A549 (cell line): ENCODE results near the gene MARCHF11. TPM values are rescaled to one million over a fixed set of nuclear protein-coding genes. Genes with fewer than 3 reads are reported as not detected.

Experiments
- ATAC-seq, 2 experiments: fragments of 200-7000 bp in 1 of 2; fragments of >200 bp in 1 of 2; cut with Nextera tagmentation in 1 of 2; cut with Tn5 transposase in 1 of 2; 3 replicates each; pipeline versions ENCODE4 v1.8.0 to v1.9.1; 2018 to 2020; ENCODE audit warnings: mild to moderate bottlenecking in 1 of 2, moderate library complexity in 1 of 2
- CTCF ChIA-PET: fragments of 300-600 bp; sonication (Branson Sonifier 250); formaldehyde crosslinking; extraction: SDS; loops from one replicate; lab custom pipeline; 2021; ENCODE audit warnings: antibody characterized with exemption, inconsistent platforms; lab: Yijun Ruan, JAX
- POLR2A ChIA-PET: fragments of 350-600 bp; formaldehyde crosslinking; extraction: SDS; loops from one replicate; lab custom pipeline; 2021; ENCODE audit warnings: antibody characterized with exemption, inconsistent platforms; lab: Yijun Ruan, JAX
- DNase-seq, 2 experiments: peaks; one replicate each; pipeline versions ENCODE4 v3.0.0 to v3.0.0-alpha.2; 2011 to 2016; ENCODE audit warnings: low read depth in 1 of 2, low spot score in 1 of 2
- FAIRE-seq: peaks from 2 replicates; lab custom pipeline; 2011; peaks lifted over from hg19 to GRCh38; lab: Jason Lieb, UNC
- H3K27ac ChIP-seq, 2 experiments: fragments of >200 bp; sonication (Bioruptor Twin); formaldehyde crosslinking; 3 replicates each; pipeline ENCODE4 v1.5.1; 2016 to 2017
- H3K4me1 ChIP-seq: fragments of >200 bp; sonication (Bioruptor Twin); formaldehyde crosslinking; 3 replicates; pipeline ENCODE4 v1.6.1; 2016
- H3K4me2 ChIP-seq: fragments of >200 bp; sonication (Bioruptor Twin); formaldehyde crosslinking; 3 replicates; pipeline ENCODE4 v1.6.1; 2016
- H3K4me3 ChIP-seq: fragments of >200 bp; sonication (Bioruptor Twin); formaldehyde crosslinking; 3 replicates; pipeline ENCODE4 v1.5.1; 2016
- H3K9me3 ChIP-seq: fragments of >200 bp; sonication (Bioruptor Twin); formaldehyde crosslinking; 3 replicates; pipeline ENCODE4 v1.6.1; 2016
- CBX2 ChIP-seq: fragments of 200-600 bp; sonication (generic); IDR thresholded peaks from 2 replicates; pipeline ENCODE4 v1.6.1; 2016; ENCODE audit warnings: low read depth, mild to moderate bottlenecking, borderline replicate concordance
- CEBPB ChIP-seq, 2 experiments: fragments of >200 bp in 1 of 2; sonication (Bioruptor Twin) in 1 of 2; formaldehyde crosslinking in 1 of 2; IDR thresholded peaks; 2 replicates each; pipeline ENCODE4 v1.6.1; 2012 to 2016
- EP300 ChIP-seq, 2 experiments: fragments of >200 bp; sonication (Bioruptor Twin); formaldehyde crosslinking; IDR thresholded peaks; 2 replicates in 1 of 2; 3 replicates in 1 of 2; pipeline ENCODE4 v1.6.1; 2016 to 2017
- FOXS1 ChIP-seq: fragments of 250-450 bp; sonication (Bioruptor Pico); IDR thresholded peaks from 2 replicates; pipeline ENCODE4 v1.5.0; 2020; ENCODE audit warnings: mild to moderate bottlenecking, moderate library complexity
- GATA3 ChIP-seq: IDR thresholded peaks from 2 replicates; pipeline ENCODE4 v1.6.1; 2012; ENCODE audit warnings: borderline replicate concordance
- HEYL ChIP-seq: fragments of 250-450 bp; sonication (Bioruptor Pico); IDR thresholded peaks from 2 replicates; pipeline ENCODE4 v1.8.0; 2021; ENCODE audit warnings: mild to moderate bottlenecking, moderate library complexity
- HOXB13 ChIP-seq: fragments of 250-450 bp; sonication (Bioruptor Pico); IDR thresholded peaks from 2 replicates; pipeline ENCODE4 v1.5.0; 2020; ENCODE audit warnings: low read depth, mild to moderate bottlenecking, moderate library complexity
- HOXB5 ChIP-seq: fragments of 250-450 bp; sonication (Bioruptor Pico); IDR thresholded peaks from 2 replicates; pipeline ENCODE4 v1.5.0; 2020; ENCODE audit warnings: mild to moderate bottlenecking, moderate library complexity
- KDM5A ChIP-seq: fragments of 200-600 bp; sonication (generic); IDR thresholded peaks from 2 replicates; pipeline ENCODE4 v1.6.1; 2016; ENCODE audit warnings: antibody characterized with exemption, mild to moderate bottlenecking
- MAFK ChIP-seq: fragments of 450-650 bp; IDR thresholded peaks from 2 replicates; pipeline ENCODE4 v1.6.1; 2014; ENCODE audit not compliant: partially characterized antibody
- MAZ ChIP-seq: fragments of 150-350 bp; IDR thresholded peaks from 2 replicates; pipeline ENCODE4 v1.6.1; 2014; ENCODE audit warnings: antibody characterized with exemption, low read depth, low read length, borderline replicate concordance
- MYC ChIP-seq: IDR thresholded peaks from 2 replicates; pipeline ENCODE4 v1.6.1; 2012; ENCODE audit warnings: mild to moderate bottlenecking, inconsistent platforms, low read length, improper control_type of control experiment, borderline replicate concordance
- NFE2L2 ChIP-seq: fragments of 150-350 bp; conservative IDR thresholded peaks from 2 replicates; pipeline ENCODE4 v1.6.1; 2014; ENCODE audit warnings: low read length
- POLR2AphosphoS2 ChIP-seq: conservative IDR thresholded peaks from 2 replicates; pipeline ENCODE4 v1.6.1; 2012; ENCODE audit warnings: low read length, improper control_type of control experiment, inconsistent platforms
- RCOR1 ChIP-seq: fragments of 150-350 bp; IDR thresholded peaks from 2 replicates; pipeline ENCODE4 v1.6.1; 2014; ENCODE audit warnings: antibody characterized with exemption, low read length, low read depth
- SMC3 ChIP-seq: fragments of >200 bp; sonication (Bioruptor Twin); formaldehyde crosslinking; IDR thresholded peaks from 3 replicates; pipeline ENCODE4 v1.6.1; 2018; ENCODE audit warnings: inconsistent platforms
- SREBF2 ChIP-seq: fragments of 450-650 bp; IDR thresholded peaks from 2 replicates; pipeline ENCODE4 v1.6.1; 2014; ENCODE audit warnings: mild to moderate bottlenecking, moderate library complexity
- TFCP2L1 ChIP-seq: fragments of 250-450 bp; sonication (Bioruptor Pico); IDR thresholded peaks from 2 replicates; pipeline ENCODE4 v1.5.0; 2021; ENCODE audit warnings: mild to moderate bottlenecking
- ZC3H11A ChIP-seq: fragments of 450-650 bp; IDR thresholded peaks from 2 replicates; pipeline ENCODE4 v1.6.1; 2014; ENCODE audit warnings: antibody characterized with exemption, mild to moderate bottlenecking
- ZFP36 ChIP-seq: fragments of 450-650 bp; IDR thresholded peaks from 2 replicates; pipeline ENCODE4 v1.6.1; 2014; ENCODE audit warnings: borderline replicate concordance; ENCODE audit not compliant: partially characterized antibody
- WGBS: methylation state at CpG from one replicate; pipeline ENCODE4 v1.1.6; 2017; ENCODE audit errors: missing lambda C conversion rate; 5-methylcytosine and 5-hydroxymethylcytosine counted together
- polyA plus RNA-seq, 4 experiments: library from polyadenylated mRNA; depleted of rRNA in 3 of 4; stranded (reverse); fragments of >200 nt; fragmentation: RNase III in 1 of 4; extraction: RNeasy Plus Mini Kit Qiagen cat#74134 plus additional on column Dnase treatment in 1 of 4; gene quantifications; 2 replicates in 3 of 4; 3 replicates in 1 of 4; pipeline ENCODE4 v1.2.3, GENCODE V29; 2011 to 2017
- TF ChIP-seq, protein P1 (sequence below): IDR thresholded peaks from 2 replicates; pipeline ENCODE4 v1.6.1; 2012; ENCODE audit warnings: low read depth, borderline replicate concordance
- TF ChIP-seq, protein P2 (sequence below): fragments of 250-450 bp; sonication (Bioruptor Pico); IDR thresholded peaks from 2 replicates; pipeline ENCODE4 v1.5.0; 2021; ENCODE audit warnings: mild to moderate bottlenecking, moderate library complexity, borderline replicate concordance
- TF ChIP-seq, protein P3 (sequence below): IDR thresholded peaks from 2 replicates; pipeline ENCODE4 v1.6.1; 2012
- TF ChIP-seq, protein P4 (sequence below): IDR thresholded peaks from 2 replicates; pipeline ENCODE4 v1.6.1; 2012

The MARCHF11 gene
- polyA plus RNA-seq, 2 of the 4 experiments (the other 2 are of a cell fraction), result not detected

- no peak overlapping the region for H3K4me3 ChIP-seq
- TF ChIP-seq, protein P1, sequence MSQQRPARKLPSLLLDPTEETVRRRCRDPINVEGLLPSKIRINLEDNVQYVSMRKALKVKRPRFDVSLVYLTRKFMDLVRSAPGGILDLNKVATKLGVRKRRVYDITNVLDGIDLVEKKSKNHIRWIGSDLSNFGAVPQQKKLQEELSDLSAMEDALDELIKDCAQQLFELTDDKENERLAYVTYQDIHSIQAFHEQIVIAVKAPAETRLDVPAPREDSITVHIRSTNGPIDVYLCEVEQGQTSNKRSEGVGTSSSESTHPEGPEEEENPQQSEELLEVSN, result no peak
- no peak for TF ChIP-seq MAZ
- no peak for TF ChIP-seq CEBPB (IDR thresholded peaks at IDR 0.05)
- no peak for TF ChIP-seq ZC3H11A
- TF ChIP-seq CBX2, result no peak
- TF ChIP-seq, protein P2, sequence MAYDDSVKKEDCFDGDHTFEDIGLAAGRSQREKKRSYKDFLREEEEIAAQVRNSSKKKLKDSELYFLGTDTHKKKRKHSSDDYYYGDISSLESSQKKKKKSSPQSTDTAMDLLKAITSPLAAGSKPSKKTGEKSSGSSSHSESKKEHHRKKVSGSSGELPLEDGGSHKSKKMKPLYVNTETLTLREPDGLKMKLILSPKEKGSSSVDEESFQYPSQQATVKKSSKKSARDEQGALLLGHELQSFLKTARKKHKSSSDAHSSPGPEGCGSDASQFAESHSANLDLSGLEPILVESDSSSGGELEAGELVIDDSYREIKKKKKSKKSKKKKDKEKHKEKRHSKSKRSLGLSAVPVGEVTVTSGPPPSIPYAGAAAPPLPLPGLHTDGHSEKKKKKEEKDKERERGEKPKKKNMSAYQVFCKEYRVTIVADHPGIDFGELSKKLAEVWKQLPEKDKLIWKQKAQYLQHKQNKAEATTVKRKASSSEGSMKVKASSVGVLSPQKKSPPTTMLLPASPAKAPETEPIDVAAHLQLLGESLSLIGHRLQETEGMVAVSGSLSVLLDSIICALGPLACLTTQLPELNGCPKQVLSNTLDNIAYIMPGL (CRISPR knock-in tag), result no peak
- TF ChIP-seq HOXB13 (CRISPR knock-in tag), result no peak
- TF ChIP-seq, all 56 proteins: peak for 0
- FAIRE-seq (no peak), ATAC-seq (no peak), DNase-seq (no peak)
- no peak overlapping the region for H3K27ac ChIP-seq
- no peaks in the 10 kb centered on the region for H3K9me3 ChIP-seq
- ChIA-PET CTCF (no interaction called here), POLR2A (no interaction called here)
- H3K4me2 ChIP-seq, result no peak overlapping the region
- H3K4me1 ChIP-seq, result no peaks in the 10 kb centered on the region
- WGBS, result 0% methylated on average over 2 of the region's 2 CpGs
Observed at GRCh38 chr5:16072616-16073015, 107.0 kb downstream of the MARCHF11 start.

GRCh38 chr5:16067415-16067814 lies 112.2 kb downstream of the MARCHF11 start:
- ChIA-PET CTCF (no interaction called here), POLR2A (no interaction called here)
- Histone ChIP-seq H3K27ac (no peak overlapping the region), H3K4me1 (no peaks in the 10 kb centered on the region), H3K9me3 (no peaks in the 10 kb centered on the region), H3K4me3 (no peak overlapping the region), H3K4me2 (no peak overlapping the region)
- TF ChIP-seq CBX2, result no peak
- TF ChIP-seq MAFK, result no peak
- no peak for TF ChIP-seq GATA3
- TF ChIP-seq, protein P3, sequence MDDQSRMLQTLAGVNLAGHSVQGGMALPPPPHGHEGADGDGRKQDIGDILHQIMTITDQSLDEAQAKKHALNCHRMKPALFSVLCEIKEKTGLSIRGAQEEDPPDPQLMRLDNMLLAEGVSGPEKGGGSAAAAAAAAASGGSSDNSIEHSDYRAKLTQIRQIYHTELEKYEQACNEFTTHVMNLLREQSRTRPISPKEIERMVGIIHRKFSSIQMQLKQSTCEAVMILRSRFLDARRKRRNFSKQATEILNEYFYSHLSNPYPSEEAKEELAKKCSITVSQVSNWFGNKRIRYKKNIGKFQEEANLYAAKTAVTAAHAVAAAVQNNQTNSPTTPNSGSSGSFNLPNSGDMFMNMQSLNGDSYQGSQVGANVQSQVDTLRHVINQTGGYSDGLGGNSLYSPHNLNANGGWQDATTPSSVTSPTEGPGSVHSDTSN, result no peak
- TF ChIP-seq HOXB5 (CRISPR knock-in tag), result no peak
- no peak for ATAC-seq
- WGBS, result 18% methylated on average over 7 of the region's 7 CpGs
- no peak for FAIRE-seq
- no peak for DNase-seq

- Histone ChIP-seq H3K4me1 (no peaks in the 10 kb centered on the region), H3K4me2 (no peak overlapping the region), H3K27ac (no peak overlapping the region), H3K4me3 (no peak overlapping the region), H3K9me3 (no peaks in the 10 kb centered on the region)
- no peak for TF ChIP-seq RCOR1
- ChIA-PET POLR2A (no interaction called here), CTCF (no interaction called here)
- ATAC-seq, result no peak
- DNase-seq, result no peak
- FAIRE-seq, result no peak
- WGBS, result 1% methylated on average over 2 of the region's 2 CpGs
Observed at GRCh38 chr5:16066810-16067209, 112.8 kb downstream of the MARCHF11 start.

DNA sequence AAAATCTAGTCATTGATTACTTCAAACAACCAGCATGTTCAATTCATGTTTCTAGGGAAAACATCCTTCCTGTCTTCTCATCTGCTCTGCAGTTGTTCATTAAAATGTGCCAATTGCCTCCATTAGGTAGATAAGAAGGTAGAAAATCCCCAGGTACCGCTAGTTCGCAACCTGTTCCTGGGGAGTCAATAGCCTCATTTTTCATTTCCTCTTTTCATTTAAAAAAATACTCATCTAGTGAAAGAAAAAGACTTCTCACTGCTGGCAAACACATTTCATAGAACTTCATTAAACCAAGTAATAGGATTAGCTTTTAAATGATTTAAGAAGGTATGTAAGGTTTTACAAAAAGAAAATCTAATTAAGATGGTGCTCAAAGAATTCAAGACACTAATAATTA lies 113.3 kb downstream of the MARCHF11 start:
- ATAC-seq, result no peak
- Histone ChIP-seq H3K4me2 (no peak overlapping the region), H3K4me1 (no peaks in the 10 kb centered on the region), H3K27ac (no peak overlapping the region), H3K9me3 (no peaks in the 10 kb centered on the region), H3K4me3 (no peak overlapping the region)
- DNase-seq, result no peak
- 77% methylated on average over 2 of the region's 2 CpGs for WGBS
- TF ChIP-seq EP300 (IDR thresholded peaks at IDR 0.05), result no peak
- no peak for TF ChIP-seq SREBF2
- TF ChIP-seq KDM5A, result no peak
- TF ChIP-seq SMC3, result no peak
- no peak for TF ChIP-seq ZFP36
- no peak for TF ChIP-seq TFCP2L1 (CRISPR knock-in tag)
- no peak for TF ChIP-seq MYC
- TF ChIP-seq NFE2L2, result no peak
- no peak for TF ChIP-seq FOXS1 (CRISPR knock-in tag)
- no peak for TF ChIP-seq HOXB13 (CRISPR knock-in tag)
- TF ChIP-seq, protein P4, sequence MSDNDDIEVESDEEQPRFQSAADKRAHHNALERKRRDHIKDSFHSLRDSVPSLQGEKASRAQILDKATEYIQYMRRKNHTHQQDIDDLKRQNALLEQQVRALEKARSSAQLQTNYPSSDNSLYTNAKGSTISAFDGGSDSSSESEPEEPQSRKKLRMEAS, result no peak
- TF ChIP-seq, protein P3, result no peak
- TF ChIP-seq POLR2AphosphoS2, result no peak
- no peak for TF ChIP-seq ZC3H11A
- no peak for TF ChIP-seq HEYL
- CTCF ChIA-PET, result no interaction called here
- POLR2A ChIA-PET, result no interaction called here
- no peak for FAIRE-seq
